Kidney (tissue), 14 donors: ENCODE results near the gene MATN4. TPM values are rescaled to one million over a fixed set of nuclear protein-coding genes. Genes with fewer than 3 reads are reported as not detected.
A peak's percentile ranks its signal among the peaks of the same experiment; 100 is the strongest.

Source experiments
- DNase-seq, 5 donors: peaks; one replicate each; pipeline ENCODE4 v3.0.0-alpha.2; 2013 to 2020
- FAIRE-seq: peaks from 2 replicates; lab custom pipeline; 2012; peaks lifted over from hg19 to GRCh38; lab: Jason Lieb, UNC
- H3K27ac ChIP-seq, 2 donors: one replicate each; pipeline ENCODE4 v1.7.0; 2013; ENCODE audit warnings: low read depth in 2 of 2, low read length in 2 of 2, inconsistent platforms in 1 of 2
- H3K27me3 ChIP-seq: one replicate; pipeline ENCODE4 v1.7.1; 2013; ENCODE audit warnings: low read length, inconsistent platforms; ENCODE audit not compliant: control insufficient read depth, insufficient read depth
- H3K36me3 ChIP-seq, 3 donors: one replicate each; pipeline versions ENCODE4 v1.7.0 to v1.7.1; 2013; ENCODE audit warnings: low read length in 3 of 3, control low read depth in 1 of 3, inconsistent platforms in 1 of 3; ENCODE audit not compliant: insufficient read depth in 3 of 3, control insufficient read depth in 2 of 3
- H3K4me1 ChIP-seq, 3 donors: one replicate each; pipeline versions ENCODE4 v1.7.0 to v1.7.1; 2013; ENCODE audit warnings: low read length in 3 of 3, inconsistent platforms in 1 of 3, low read depth in 1 of 3; ENCODE audit not compliant: control insufficient read depth in 2 of 3, insufficient read depth in 2 of 3
- H3K4me3 ChIP-seq, 3 donors: one replicate each; pipeline versions ENCODE4 v1.7.0 to v1.8.1; 2013; ENCODE audit warnings: low read length in 3 of 3, control low read depth in 1 of 3, inconsistent platforms in 1 of 3
- H3K9ac ChIP-seq, 3 donors: one replicate each; pipeline versions ENCODE4 v1.7.0 to v1.7.1; 2013; ENCODE audit warnings: low read length in 3 of 3, control low read depth in 1 of 3, inconsistent platforms in 1 of 3
- H3K9me3 ChIP-seq, 3 donors: one replicate each; pipeline versions ENCODE4 v1.7.0 to v1.7.1; 2013; ENCODE audit warnings: low read length in 3 of 3, control low read depth in 1 of 3, inconsistent platforms in 1 of 3; ENCODE audit not compliant: control insufficient read depth in 2 of 3, insufficient read depth in 1 of 3
- intact Hi-C: fragments of 100-400 bp; cut with DNase I; formaldehyde crosslinking; loops from one replicate; pipeline ENCODE4 v1.11.1; 2022
- polyA plus RNA-seq: library from polyadenylated mRNA; stranded (reverse); fragments of 350-450 nt; fragmentation: Illumina TruSeq; extraction: RNeasy Lipid Tissue Mini Kit (QIAGEN cat#74804); gene quantifications from one replicate; pipeline ENCODE4 v1.2.3, GENCODE V29; 2014; ENCODE audit warnings: low read depth, low replicate concordance; ENCODE audit not compliant: insufficient read depth
- total RNA-seq: library from RNA; stranded (reverse); fragmentation: NEBNext Ultra II Directional; extraction: Animal tissue kit (Norgen Biotek cat#: 25700); gene quantifications from one replicate; pipeline ENCODE4 v1.2.1, GENCODE V29; 2021
- TF ChIP-seq, protein P1 (sequence below): IDR thresholded peaks from 3 replicates; pipeline ENCODE4 v1.5.1; 2012; ENCODE audit warnings: mild to moderate bottlenecking, moderate library complexity, borderline replicate concordance; ENCODE audit not compliant: insufficient read depth; ENCODE audit errors: extremely low read depth
- donor health status: control.
- donor health status: control.
- donor health status: control.
- donor health status: control.
- donor health status: control.
- donor health status: DM: yes; HTN: yes; CAD: no.
- donor health status: Normal renal cell carcinoma (clear cell type).

The MATN4 gene
- total and polyA plus RNA-seq, 2 donors from 2014 or later = 0.19 TPM

DNA sequence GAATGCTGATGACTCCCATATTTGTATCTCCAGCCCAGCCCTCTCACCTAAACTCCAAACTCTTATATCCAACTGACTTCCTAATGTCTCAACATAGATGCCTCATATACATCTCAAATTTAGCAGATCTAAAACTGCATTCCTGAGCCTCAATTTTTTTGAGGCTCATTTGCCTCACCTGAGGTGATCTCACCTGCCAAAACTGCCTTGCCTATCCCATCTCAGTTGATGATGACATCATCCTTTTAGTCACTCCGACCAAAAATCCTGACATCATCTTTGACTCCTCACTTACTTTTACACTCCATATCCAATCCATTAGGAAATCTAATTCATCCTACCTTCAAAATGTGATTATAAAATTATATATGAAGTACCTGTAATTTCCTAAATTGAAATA, 28.1 kb downstream of the MATN4 start:
- H3K27me3 ChIP-seq = no peaks in the 10 kb centered on the region
- intact Hi-C loops = no loop called here
- DNase-seq (no peak), FAIRE-seq (no peak)
- H3K9me3 ChIP-seq = no peaks in the 10 kb centered on the region
- H3K4me3 ChIP-seq = no peak overlapping the region
- H3K36me3 ChIP-seq = no peaks in the 10 kb centered on the region
- no peak overlapping the region for H3K9ac ChIP-seq
- no peak overlapping the region for H3K27ac ChIP-seq
- no peaks in the 10 kb centered on the region for H3K4me1 ChIP-seq
- TF ChIP-seq, protein P1, sequence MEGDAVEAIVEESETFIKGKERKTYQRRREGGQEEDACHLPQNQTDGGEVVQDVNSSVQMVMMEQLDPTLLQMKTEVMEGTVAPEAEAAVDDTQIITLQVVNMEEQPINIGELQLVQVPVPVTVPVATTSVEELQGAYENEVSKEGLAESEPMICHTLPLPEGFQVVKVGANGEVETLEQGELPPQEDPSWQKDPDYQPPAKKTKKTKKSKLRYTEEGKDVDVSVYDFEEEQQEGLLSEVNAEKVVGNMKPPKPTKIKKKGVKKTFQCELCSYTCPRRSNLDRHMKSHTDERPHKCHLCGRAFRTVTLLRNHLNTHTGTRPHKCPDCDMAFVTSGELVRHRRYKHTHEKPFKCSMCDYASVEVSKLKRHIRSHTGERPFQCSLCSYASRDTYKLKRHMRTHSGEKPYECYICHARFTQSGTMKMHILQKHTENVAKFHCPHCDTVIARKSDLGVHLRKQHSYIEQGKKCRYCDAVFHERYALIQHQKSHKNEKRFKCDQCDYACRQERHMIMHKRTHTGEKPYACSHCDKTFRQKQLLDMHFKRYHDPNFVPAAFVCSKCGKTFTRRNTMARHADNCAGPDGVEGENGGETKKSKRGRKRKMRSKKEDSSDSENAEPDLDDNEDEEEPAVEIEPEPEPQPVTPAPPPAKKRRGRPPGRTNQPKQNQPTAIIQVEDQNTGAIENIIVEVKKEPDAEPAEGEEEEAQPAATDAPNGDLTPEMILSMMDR = no peak

DNA sequence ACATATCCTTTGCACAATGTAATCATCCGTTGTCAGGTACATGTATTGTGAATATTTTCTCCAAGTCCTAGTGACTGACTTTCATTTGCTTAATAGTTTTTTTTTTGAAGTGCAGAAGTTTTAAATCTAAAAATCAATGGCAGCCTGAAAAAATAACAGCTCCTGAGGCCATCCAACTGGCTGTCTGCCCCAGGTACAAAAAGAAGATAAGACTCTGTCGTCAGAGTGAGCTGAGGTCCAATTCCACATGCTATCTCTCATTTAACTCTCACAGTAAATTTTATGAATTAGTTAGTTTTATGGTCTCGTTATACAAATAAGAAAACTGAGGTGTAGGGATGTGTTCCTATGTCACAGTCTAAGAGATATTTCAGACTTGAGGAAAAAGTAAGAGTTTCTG, 32.8 kb downstream of the MATN4 start:
- H3K27me3 ChIP-seq = no peaks in the 10 kb centered on the region
- no peak for DNase-seq

DNA sequence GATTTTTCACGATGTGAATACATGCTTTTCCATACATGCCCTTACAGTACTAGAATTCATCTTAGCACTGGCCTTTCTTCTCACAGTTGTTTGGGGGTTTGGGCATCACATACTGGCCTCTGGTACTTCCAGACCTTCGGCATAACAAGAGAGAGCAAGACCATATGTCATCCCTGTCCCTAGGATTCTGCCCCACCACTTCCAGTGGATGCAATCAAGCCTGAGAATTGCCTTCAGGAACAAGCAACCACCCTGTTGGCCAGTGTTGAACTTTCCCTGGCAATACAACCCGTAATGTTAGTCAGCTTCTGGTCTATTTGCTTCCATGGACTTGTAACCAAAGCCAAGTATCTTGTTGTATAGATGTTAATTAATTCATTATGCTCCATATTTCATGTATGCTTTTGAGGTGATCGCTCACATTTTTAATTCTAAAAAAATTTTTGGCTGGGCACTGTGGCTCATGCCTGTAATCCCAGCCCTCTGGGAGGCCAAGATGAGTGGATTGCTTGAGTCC, 38.3 kb downstream of the MATN4 start:
- no peak overlapping the region for H3K9ac ChIP-seq
- H3K27me3 ChIP-seq = no peaks in the 10 kb centered on the region
- H3K4me3 ChIP-seq = no peak overlapping the region
- H3K9me3 ChIP-seq = no peaks in the 10 kb centered on the region
- no peaks in the 10 kb centered on the region for H3K36me3 ChIP-seq
- intact Hi-C loops = no loop called here
- TF ChIP-seq, protein P1 = no peak
- H3K4me1 ChIP-seq = peaks cover 0 to 5% (median 0%) of the 10 kb centered on the region in 3 donors
- DNase-seq (no peak), FAIRE-seq (no peak)
- no peak overlapping the region for H3K27ac ChIP-seq

More for the DNA sequence above, 32.8 kb downstream of the MATN4 start:
- Histone ChIP-seq H3K4me3 (no peak overlapping the region), H3K9ac (no peak overlapping the region), H3K27ac (no peak overlapping the region), H3K9me3 (no peaks in the 10 kb centered on the region), H3K4me1 (no peaks in the 10 kb centered on the region), H3K36me3 (no peaks in the 10 kb centered on the region)
- intact Hi-C loops = no loop called here
- FAIRE-seq = no peak
- TF ChIP-seq, protein P1 = no peak

DNA sequence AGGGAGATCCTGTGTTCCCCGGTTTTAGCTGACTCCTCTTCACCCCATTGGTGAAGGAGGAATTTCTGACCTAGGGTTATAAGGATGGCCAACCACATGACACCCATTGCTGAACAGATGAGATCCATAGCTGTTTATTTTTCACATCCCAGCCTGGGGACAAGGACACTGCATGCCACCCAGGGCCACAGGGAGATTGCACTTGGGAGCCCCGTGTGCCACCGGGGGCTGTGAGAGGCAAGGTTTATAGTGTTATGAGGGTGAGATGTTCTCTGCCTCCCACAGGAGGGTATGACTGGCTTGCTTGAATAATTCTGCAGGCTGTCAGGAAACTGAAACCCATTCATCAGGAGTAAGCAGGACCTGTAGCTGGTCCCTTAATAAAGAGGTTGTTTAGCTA, 39.0 kb downstream of the MATN4 start:
- H3K4me3 ChIP-seq = no peak overlapping the region
- H3K9me3 ChIP-seq = no peaks in the 10 kb centered on the region
- no peak overlapping the region for H3K27ac ChIP-seq
- intact Hi-C loops = no loop called here
- H3K36me3 ChIP-seq = no peaks in the 10 kb centered on the region
- H3K9ac ChIP-seq = no peak overlapping the region
- TF ChIP-seq, protein P1 = no peak
- H3K4me1 ChIP-seq = peaks cover 0 to 5% (median 0%) of the 10 kb centered on the region in 3 donors
- FAIRE-seq (no peak), DNase-seq (peak in 2 of 5 donors; percentile 32 to 50)
- no peaks in the 10 kb centered on the region for H3K27me3 ChIP-seq
